ENCODE results near the gene C2orf81.
"Not testable (repeated sequence)": the region's sequence is repeated elsewhere in the genome, so short reads cannot be mapped to it uniquely, and the experiment has no call there.

C2orf81 gene

GRCh38 chr2:74442483-74443297 lies 21.3 kb upstream of the C2orf81 start:
- DNase-seq, result not testable (repeated sequence)

- no peak for DNase-seq
Observed at GRCh38 chr2:74441690-74442482, 20.5 kb upstream of the C2orf81 start, which contains the start of gene RTKN. TSS of gene RTKN (minus strand) at chr2:74441937. CDS start at chr2:74441816, 121 bp downstream.

- DNase-seq, result no peak
Observed at GRCh38 chr2:74441170-74441689, 19.8 kb upstream of the C2orf81 start.

DNA sequence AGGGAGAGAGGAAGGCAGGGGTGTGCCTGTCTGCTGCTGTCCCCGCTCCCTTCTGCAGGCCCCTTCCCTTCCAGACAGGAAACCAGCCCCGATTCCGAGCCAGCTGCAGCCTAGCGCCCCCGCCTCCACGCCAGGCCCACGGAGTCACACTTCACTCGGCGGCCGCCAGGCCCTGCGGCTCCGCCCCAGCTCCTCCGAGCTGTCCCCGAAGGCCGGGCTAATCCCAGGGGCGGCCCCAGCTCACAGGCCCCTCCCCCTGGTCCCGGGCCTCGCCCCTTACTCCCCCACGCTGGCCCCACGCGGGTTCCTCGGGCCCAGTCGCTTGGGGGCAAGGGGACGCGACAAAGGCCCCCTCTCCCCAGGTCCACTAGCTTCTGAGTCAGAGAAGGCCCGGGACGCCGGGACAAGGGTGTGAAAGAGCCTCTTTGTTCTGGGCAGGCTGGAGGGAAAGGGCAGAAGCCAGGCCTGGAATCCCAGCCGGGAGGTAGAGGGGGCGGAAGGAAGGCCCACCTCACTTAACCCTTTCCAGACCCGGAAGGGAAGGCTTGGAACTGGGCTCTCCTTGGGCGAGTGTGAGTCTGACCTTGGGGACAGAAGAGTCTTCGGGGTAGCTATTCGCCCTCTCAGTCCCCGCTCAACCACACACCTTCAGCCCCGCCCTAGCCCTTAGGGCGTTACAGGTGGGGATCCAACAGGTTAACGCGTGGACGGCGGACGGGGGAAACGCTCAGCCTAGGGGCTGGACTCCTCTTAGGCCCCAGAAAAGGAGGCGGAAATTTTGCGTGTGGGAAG lies 19.2 kb upstream of the C2orf81 start:
- DNase-seq, result no peak

DNA sequence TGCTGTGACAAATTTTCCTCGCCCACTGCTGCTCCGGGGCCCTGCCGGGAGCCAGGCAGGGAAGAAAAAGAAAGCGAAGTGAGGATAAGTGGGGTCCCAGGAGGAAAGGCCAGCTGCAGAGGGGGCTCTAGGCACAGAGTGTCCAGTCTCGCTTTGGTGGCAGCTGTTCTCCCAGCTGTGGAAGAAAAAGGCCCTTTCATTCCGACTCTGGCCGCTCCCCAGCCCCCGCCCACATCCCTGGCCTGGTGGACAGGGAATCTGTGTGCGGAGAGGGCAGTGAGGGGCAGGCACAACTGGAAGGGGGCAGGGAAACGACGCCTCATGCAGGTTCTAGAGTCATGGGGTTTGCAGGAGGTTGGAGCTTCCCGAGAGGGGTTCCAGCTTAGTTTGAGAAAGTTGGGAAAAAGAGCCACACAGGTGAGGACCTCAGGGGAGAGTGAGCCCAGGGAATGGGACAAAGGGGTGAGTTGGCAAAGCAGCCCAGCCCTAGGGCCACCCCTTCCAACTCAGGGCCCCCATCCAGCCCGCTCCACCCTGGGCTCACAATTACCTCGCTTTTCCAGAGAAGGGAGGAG lies 18.5 kb upstream of the C2orf81 start:
- DNase-seq, result no peak

GRCh38 chr2:74439373-74439772 lies 18.0 kb upstream of the C2orf81 start:
- no peak for DNase-seq

- no peak for DNase-seq
Observed at GRCh38 chr2:74438248-74438647, 16.8 kb upstream of the C2orf81 start.

- DNase-seq, result no peak
Observed at GRCh38 chr2:74436848-74437695, 15.7 kb upstream of the C2orf81 start.

DNA sequence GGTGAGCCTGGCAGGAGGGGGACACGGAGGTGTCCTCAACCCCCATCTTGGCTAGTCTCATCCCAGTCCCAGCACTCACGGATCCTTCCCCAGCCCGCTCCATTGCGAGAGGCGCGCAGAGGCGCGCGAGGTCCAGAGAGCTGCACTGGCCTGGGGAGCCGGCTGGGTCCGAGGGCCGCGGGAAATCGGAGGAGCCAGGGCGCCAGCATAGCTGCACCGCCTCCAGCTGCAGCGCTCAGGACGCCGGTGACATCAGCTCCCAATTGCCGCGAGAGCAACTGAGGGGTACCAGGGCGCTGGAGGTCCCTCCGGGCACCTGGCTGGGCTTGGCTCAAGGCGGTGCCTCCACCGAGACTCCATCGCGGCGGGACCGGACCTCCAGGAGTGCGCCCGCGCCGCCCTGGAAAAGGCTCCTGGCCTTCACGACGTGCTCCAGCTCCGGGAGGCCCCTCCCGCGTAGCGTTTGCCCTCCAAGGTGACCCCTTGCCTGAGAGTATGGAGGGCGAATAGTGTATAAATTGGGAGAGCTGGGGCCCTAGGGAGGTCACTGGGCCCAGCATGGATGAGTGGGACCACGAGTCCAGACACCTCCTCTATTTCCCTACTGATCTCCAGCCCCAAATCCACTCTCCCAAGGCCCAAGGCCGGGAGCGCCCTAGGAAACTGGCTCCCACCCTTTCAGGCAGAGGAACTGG lies 14.8 kb upstream of the C2orf81 start:
- no peak for DNase-seq

- DNase-seq, result no peak
Observed at GRCh38 chr2:74430502-74430901, 9.1 kb upstream of the C2orf81 start.

GRCh38 chr2:74429487-74430451 lies 8.3 kb upstream of the C2orf81 start:
- no peak for DNase-seq

DNA sequence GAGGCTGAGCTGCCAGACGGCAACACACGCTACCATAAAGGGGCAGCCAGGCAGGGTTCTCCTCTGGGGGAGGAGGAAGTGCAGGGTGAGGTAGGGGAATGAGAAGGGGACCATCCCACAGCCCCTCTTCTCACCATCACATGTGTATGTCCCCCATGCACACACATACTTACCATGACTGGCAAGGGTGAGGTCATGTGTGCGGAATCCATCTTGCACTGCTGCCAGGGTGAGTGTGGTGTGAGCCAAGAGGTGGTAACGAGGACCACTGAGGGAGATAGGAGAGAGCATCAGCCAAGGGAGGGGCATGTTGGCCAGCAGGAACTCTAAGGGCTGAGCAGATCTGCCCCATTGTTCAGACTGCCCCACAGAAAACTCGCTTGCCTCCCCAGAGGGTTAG lies 7.3 kb upstream of the C2orf81 start:
- DNase-seq, result no peak

DNA sequence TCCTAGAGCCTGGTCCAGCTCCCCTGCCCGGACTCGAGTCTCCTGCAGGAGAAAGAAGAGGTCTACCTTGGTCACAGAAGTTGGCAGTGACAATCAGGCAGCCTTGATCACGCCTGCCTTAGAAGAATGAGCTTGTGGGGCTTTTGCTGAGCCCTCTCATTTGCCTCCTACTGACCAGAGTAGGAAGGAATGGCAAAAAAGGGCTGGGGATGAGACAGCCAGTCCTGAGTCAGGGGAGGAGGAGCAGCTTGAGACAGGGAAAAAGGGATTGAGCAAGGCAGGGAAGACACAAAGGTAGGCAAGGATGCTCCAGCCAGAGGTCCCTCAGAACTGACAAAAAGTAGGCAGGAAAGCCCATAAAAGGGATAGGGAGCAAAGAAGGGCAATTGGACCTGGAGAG lies 6.1 kb upstream of the C2orf81 start:
- no peak for DNase-seq

DNA sequence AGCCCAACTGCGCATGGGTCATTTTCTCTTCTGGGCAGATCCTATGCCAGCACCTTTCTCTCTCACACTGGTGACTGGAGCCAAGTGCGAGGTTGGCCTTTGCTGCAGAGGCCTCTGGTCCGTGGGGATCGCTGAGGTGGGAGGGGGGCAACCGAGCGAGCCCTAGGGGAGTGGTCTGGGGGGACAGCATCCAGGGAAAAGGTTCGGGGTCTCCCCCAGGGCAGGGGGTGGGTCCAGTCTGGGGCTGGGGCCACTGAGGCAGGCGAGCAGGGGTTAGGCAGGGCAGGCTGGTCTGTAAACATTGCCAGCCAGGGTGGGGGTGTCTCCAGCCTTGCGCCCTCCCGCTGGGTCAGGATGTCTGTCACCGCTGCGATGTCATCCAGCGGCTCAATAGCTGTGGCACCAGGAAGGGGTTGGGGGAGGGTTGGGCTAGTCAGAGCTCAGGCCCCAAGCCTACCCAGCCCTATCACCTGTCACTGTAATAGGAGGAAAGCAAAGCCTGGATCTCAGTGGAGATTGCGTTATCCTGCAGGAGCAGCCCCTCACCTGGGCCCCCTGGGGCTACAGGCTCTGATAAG lies 4.9 kb upstream of the C2orf81 start:
- DNase-seq, result no peak

DNA sequence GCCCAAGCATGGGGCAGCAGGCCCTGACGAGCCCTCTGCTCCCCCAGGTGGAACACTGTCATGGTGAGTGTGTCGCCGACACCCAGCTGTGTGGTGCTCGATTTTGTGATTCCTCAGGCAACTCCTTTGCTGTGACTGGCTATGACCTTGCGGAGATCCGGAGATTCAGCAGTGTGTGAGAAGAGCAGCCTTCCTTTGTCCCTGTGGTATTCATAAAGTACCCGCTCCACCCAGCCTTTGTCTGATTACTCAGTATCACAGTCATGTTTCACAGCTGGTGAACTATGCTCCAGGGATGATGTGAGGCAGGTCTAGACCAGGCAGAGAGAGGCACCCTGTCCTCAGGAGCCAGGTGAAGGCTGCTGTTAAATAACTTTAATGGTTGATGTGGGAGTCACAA lies 4.1 kb upstream of the C2orf81 start:
- no peak for DNase-seq

- DNase-seq, result no peak
Observed at GRCh38 chr2:74424995-74425406, 3.6 kb upstream of the C2orf81 start.

- no peak for DNase-seq
Observed at GRCh38 chr2:74424139-74424992, 2.9 kb upstream of the C2orf81 start.
